Muscle layer of colon (tissue), 2 donors: Measurements from ENCODE around the gene NEURL3.
"Not testable (repeated sequence)": the region's sequence is repeated elsewhere in the genome, so short reads cannot be mapped to it uniquely, and the experiment has no call there.

Source experiments
- H3K27ac ChIP-seq: one replicate; pipeline ENCODE4 v1.7.0; 2013; ENCODE audit warnings: low read depth, mild to moderate bottlenecking, low read length, moderate library complexity
- H3K27me3 ChIP-seq, 2 donors: one replicate each; pipeline ENCODE4 v1.7.0; 2013; ENCODE audit warnings: low read length in 2 of 2, mild to moderate bottlenecking in 2 of 2; ENCODE audit not compliant: insufficient read depth in 2 of 2, control insufficient read depth in 1 of 2
- H3K36me3 ChIP-seq: one replicate; pipeline ENCODE4 v1.7.0; 2013; ENCODE audit warnings: mild to moderate bottlenecking, low read length; ENCODE audit not compliant: insufficient read depth
- H3K4me1 ChIP-seq: one replicate; pipeline ENCODE4 v1.7.0; 2013; ENCODE audit warnings: mild to moderate bottlenecking, low read length; ENCODE audit not compliant: insufficient read depth
- H3K4me3 ChIP-seq, 2 donors: one replicate each; pipeline ENCODE4 v1.7.0; 2013; ENCODE audit warnings: low read length in 2 of 2, low read depth in 1 of 2, mild to moderate bottlenecking in 1 of 2, moderate library complexity in 1 of 2
- H3K9ac ChIP-seq: one replicate; pipeline ENCODE4 v1.7.0; 2013; ENCODE audit warnings: low read length
- H3K9me3 ChIP-seq: one replicate; pipeline ENCODE4 v1.7.0; 2013; ENCODE audit warnings: mild to moderate bottlenecking, low read length
- donor health status: abdominal sarcoma.
- donor health status: Adenocarcinoma of cecum.

NEURL3 gene

GRCh38 chr2:96485751-96486651 lies 19.2 kb downstream of the NEURL3 start:
- Histone ChIP-seq H3K4me1 (peaks cover 12% of the 10 kb centered on the region), H3K27ac (peak overlapping the region; percentile 83), H3K9me3 (no peaks in the 10 kb centered on the region), H3K4me3 (peak overlapping the region; percentile 25 to 69), H3K27me3 (no peaks in the 10 kb centered on the region), H3K9ac (peak overlapping the region; percentile 84), H3K36me3 (no peaks in the 10 kb centered on the region)

GRCh38 chr2:96485350-96485749 lies 19.8 kb downstream of the NEURL3 start:
- H3K4me3 ChIP-seq = peak overlapping the region; percentile 25 to 69

GRCh38 chr2:96484091-96484490 lies 21.1 kb downstream of the NEURL3 start:
- Histone ChIP-seq H3K9me3 (no peaks in the 10 kb centered on the region), H3K4me3 (no peak overlapping the region), H3K36me3 (no peaks in the 10 kb centered on the region), H3K27me3 (no peaks in the 10 kb centered on the region), H3K9ac (no peak overlapping the region), H3K27ac (no peak overlapping the region), H3K4me1 (peaks cover 12% of the 10 kb centered on the region)

More at GRCh38 chr2:96485350-96485749, 19.8 kb downstream of the NEURL3 start:
- no peaks in the 10 kb centered on the region for H3K9me3 ChIP-seq
- peak overlapping the region; percentile 84 for H3K9ac ChIP-seq
- H3K36me3 ChIP-seq = no peaks in the 10 kb centered on the region
- peaks cover 12% of the 10 kb centered on the region for H3K4me1 ChIP-seq
- H3K27ac ChIP-seq = peak overlapping the region; percentile 83
- no peaks in the 10 kb centered on the region for H3K27me3 ChIP-seq

- no peaks in the 10 kb centered on the region for H3K4me1 ChIP-seq
- no peak overlapping the region for H3K9ac ChIP-seq
- no peak overlapping the region for H3K27ac ChIP-seq
- H3K4me3 ChIP-seq = no peak overlapping the region
- no peaks in the 10 kb centered on the region for H3K27me3 ChIP-seq
- no peaks in the 10 kb centered on the region for H3K36me3 ChIP-seq
- no peaks in the 10 kb centered on the region for H3K9me3 ChIP-seq
These were observed 27.7 kb downstream of the NEURL3 start for GRCh38 chr2:96477458-96477857.

GRCh38 chr2:96471772-96472171 lies 33.4 kb downstream of the NEURL3 start:
- Histone ChIP-seq H3K27me3 (peaks cover 0 to 11% of the 10 kb centered on the region in 2 donors), H3K27ac (no peak overlapping the region), H3K36me3 (no peaks in the 10 kb centered on the region), H3K4me1 (no peaks in the 10 kb centered on the region), H3K4me3 (no peak overlapping the region), H3K9me3 (no peaks in the 10 kb centered on the region), H3K9ac (no peak overlapping the region)

GRCh38 chr2:96470636-96471035 lies 34.5 kb downstream of the NEURL3 start:
- H3K9me3 ChIP-seq = no peaks in the 10 kb centered on the region
- H3K9ac ChIP-seq = no peak overlapping the region
- H3K27ac ChIP-seq = no peak overlapping the region
- peaks cover 0 to 11% of the 10 kb centered on the region in 2 donors for H3K27me3 ChIP-seq
- no peaks in the 10 kb centered on the region for H3K4me1 ChIP-seq
- no peaks in the 10 kb centered on the region for H3K36me3 ChIP-seq
- H3K4me3 ChIP-seq = no peak overlapping the region

GRCh38 chr2:96470109-96470508 lies 35.0 kb downstream of the NEURL3 start:
- no peak overlapping the region for H3K4me3 ChIP-seq
- H3K9ac ChIP-seq = no peak overlapping the region
- H3K9me3 ChIP-seq = no peaks in the 10 kb centered on the region
- no peaks in the 10 kb centered on the region for H3K4me1 ChIP-seq
- H3K36me3 ChIP-seq = no peaks in the 10 kb centered on the region
- H3K27ac ChIP-seq = no peak overlapping the region
- peaks cover 0 to 11% of the 10 kb centered on the region in 2 donors for H3K27me3 ChIP-seq

- no peaks in the 10 kb centered on the region for H3K36me3 ChIP-seq
- H3K9ac ChIP-seq = no peak overlapping the region
- H3K27me3 ChIP-seq = peaks cover 0 to 11% of the 10 kb centered on the region in 2 donors
- H3K27ac ChIP-seq = no peak overlapping the region
- no peaks in the 10 kb centered on the region for H3K9me3 ChIP-seq
- no peak overlapping the region for H3K4me3 ChIP-seq
- no peaks in the 10 kb centered on the region for H3K4me1 ChIP-seq
These were observed 36.3 kb downstream of the NEURL3 start for GRCh38 chr2:96468904-96469303.

GRCh38 chr2:96464651-96465050 lies 40.5 kb downstream of the NEURL3 start:
- H3K4me1 ChIP-seq = no peaks in the 10 kb centered on the region
- no peak overlapping the region for H3K4me3 ChIP-seq
- no peaks in the 10 kb centered on the region for H3K36me3 ChIP-seq
- no peak overlapping the region for H3K9ac ChIP-seq
- no peak overlapping the region for H3K27ac ChIP-seq
- H3K9me3 ChIP-seq = no peaks in the 10 kb centered on the region
- H3K27me3 ChIP-seq = no peaks in the 10 kb centered on the region

GRCh38 chr2:96464061-96464460 lies 41.1 kb downstream of the NEURL3 start:
- Histone ChIP-seq H3K27ac (no peak overlapping the region), H3K9ac (no peak overlapping the region), H3K4me1 (no peaks in the 10 kb centered on the region), H3K9me3 (no peaks in the 10 kb centered on the region), H3K27me3 (no peaks in the 10 kb centered on the region), H3K4me3 (no peak overlapping the region), H3K36me3 (no peaks in the 10 kb centered on the region)

- Histone ChIP-seq H3K4me3 (no peak overlapping the region), H3K27ac (no peak overlapping the region), H3K9ac (no peak overlapping the region), H3K36me3 (no peaks in the 10 kb centered on the region), H3K4me1 (no peaks in the 10 kb centered on the region), H3K9me3 (no peaks in the 10 kb centered on the region), H3K27me3 (no peaks in the 10 kb centered on the region)
These were observed 42.0 kb downstream of the NEURL3 start for GRCh38 chr2:96463119-96463518.

GRCh38 chr2:96461616-96462015 lies 43.5 kb downstream of the NEURL3 start:
- not testable (repeated sequence) for H3K9me3 ChIP-seq, H3K9ac ChIP-seq, H3K4me3 ChIP-seq, H3K36me3 ChIP-seq, H3K27ac ChIP-seq, H3K27me3 ChIP-seq, H3K4me1 ChIP-seq
